ENCODE measurements around the gene TENM3.

Gene TENM3

DNA sequence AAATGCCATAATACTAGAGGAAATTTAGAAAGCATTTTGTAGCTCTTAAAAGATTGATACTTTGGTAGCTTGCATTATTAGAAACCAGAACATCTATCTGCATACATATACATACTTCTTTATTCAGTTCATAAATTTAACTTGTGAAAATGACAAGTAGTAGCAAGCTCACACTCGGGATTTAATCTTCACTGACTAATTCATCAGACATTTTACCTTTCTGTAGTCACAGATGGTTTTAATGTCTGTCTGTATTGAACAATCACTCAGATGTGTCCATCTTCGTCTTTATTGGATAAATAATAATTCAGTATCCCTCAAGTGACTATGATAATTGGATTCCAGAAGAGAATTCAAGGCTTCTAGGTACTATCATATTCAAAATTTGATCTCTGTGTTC, 232.3 kb downstream of the TENM3 start:
- no peaks in the 10 kb centered on the region for H3K4me1 Mint-ChIP-seq
- no peaks in the 10 kb centered on the region for H3K27me3 Mint-ChIP-seq (ENCODE audit: low read depth)
- H3K4me3 Mint-ChIP-seq: no peak overlapping the region
- TF ChIP-seq CTCF (IDR thresholded peaks at IDR 0.05; ENCODE audit: unreplicated experiment in 3 of 3): no peak
- peaks cover 21% of the 10 kb centered on the region for H3K36me3 Mint-ChIP-seq (ENCODE audit: low read depth)
- H3K27ac Mint-ChIP-seq: no peak overlapping the region
- H3K9me3 Mint-ChIP-seq: peaks cover 9% of the 10 kb centered on the region

- Mint-ChIP-seq H3K27me3 (ENCODE audit: low read depth) (no peaks in the 10 kb centered on the region), H3K4me1 (no peaks in the 10 kb centered on the region), H3K27ac (no peak overlapping the region), H3K4me3 (no peak overlapping the region), H3K9me3 (no peaks in the 10 kb centered on the region), H3K36me3 (ENCODE audit: low read depth) (peaks cover 5% of the 10 kb centered on the region)
- TF ChIP-seq CTCF (IDR thresholded peaks at IDR 0.05; ENCODE audit: unreplicated experiment in 3 of 3): peak; percentile 67 to 82 (median 68)
These were observed 235.3 kb downstream of the TENM3 start for GRCh38 chr4:182478475-182478874.

DNA sequence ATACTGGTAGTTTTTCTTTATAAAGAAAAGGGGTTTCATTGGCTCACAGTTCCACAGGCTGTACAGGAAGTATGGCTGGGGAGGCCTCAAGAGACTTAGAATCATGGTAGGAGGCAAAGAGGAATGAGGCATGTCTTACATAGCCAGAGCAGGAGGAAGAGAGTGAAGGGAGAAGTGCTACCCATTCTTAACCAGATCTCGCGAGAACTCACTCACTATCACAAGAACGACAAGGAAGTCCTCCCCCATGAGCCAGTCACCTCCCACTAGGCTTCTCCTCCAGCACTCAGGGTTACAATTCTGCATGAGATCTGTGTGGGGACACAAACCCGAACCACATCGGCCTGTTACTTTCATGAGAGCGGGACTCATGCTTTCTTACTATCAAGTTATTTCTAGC, 240.5 kb downstream of the TENM3 start:
- Mint-ChIP-seq H3K36me3 (ENCODE audit: low read depth) (peaks cover 34% of the 10 kb centered on the region), H3K9me3 (peaks cover 10% of the 10 kb centered on the region), H3K27me3 (ENCODE audit: low read depth) (no peaks in the 10 kb centered on the region), H3K4me1 (no peaks in the 10 kb centered on the region), H3K4me3 (no peak overlapping the region), H3K27ac (no peak overlapping the region)
- no peak for TF ChIP-seq CTCF (IDR thresholded peaks at IDR 0.05; ENCODE audit: unreplicated experiment in 3 of 3)

DNA sequence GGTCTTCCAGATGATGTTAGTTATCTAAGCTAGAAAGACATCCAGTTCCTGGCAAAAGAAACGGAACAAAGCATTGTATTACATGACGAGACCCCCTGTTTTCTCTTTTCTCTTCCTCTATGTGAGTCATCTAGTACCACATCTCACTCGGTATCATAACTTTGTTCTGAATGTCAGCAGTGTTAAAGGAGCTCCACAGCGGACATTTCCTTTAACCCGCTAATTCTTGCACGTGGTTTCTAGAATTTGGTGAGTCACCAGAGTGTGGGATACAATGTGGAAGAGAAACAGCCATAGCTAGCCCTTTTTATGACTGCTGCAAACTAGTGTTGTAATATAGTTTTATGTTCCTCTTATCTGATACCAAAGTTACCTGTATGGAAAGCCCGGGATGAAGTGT, 243.7 kb downstream of the TENM3 start:
- Mint-ChIP-seq H3K27ac (no peak overlapping the region), H3K9me3 (peaks cover 10% of the 10 kb centered on the region)
- TF ChIP-seq CTCF (IDR thresholded peaks at IDR 0.05; ENCODE audit: unreplicated experiment in 3 of 3): no peak

GRCh38 chr4:182488896-182489295, 245.7 kb downstream of the TENM3 start:
- Mint-ChIP-seq H3K4me3 (no peak overlapping the region), H3K4me1 (peaks cover 22% of the 10 kb centered on the region)

More for the DNA sequence above, 243.7 kb downstream of the TENM3 start:
- H3K4me1 Mint-ChIP-seq: peaks cover 9% of the 10 kb centered on the region
- H3K4me3 Mint-ChIP-seq: no peak overlapping the region
- no peaks in the 10 kb centered on the region for H3K27me3 Mint-ChIP-seq (ENCODE audit: low read depth)
- H3K36me3 Mint-ChIP-seq (ENCODE audit: low read depth): peaks cover 34% of the 10 kb centered on the region

More at GRCh38 chr4:182488896-182489295, 245.7 kb downstream of the TENM3 start:
- H3K27ac Mint-ChIP-seq: no peak overlapping the region
- peaks cover 10% of the 10 kb centered on the region for H3K9me3 Mint-ChIP-seq
- H3K27me3 Mint-ChIP-seq (ENCODE audit: low read depth): no peaks in the 10 kb centered on the region
- peaks cover 30% of the 10 kb centered on the region for H3K36me3 Mint-ChIP-seq (ENCODE audit: low read depth)
- no peak for TF ChIP-seq CTCF (IDR thresholded peaks at IDR 0.05; ENCODE audit: unreplicated experiment in 3 of 3)

Measured in nephron (organoid).